Measurements from ENCODE around the gene OR4F15. TPM values are rescaled to one million over a fixed set of nuclear protein-coding genes. Genes with fewer than 3 reads are reported as not detected.
"Not testable (repeated sequence)": the region's sequence is repeated elsewhere in the genome, so short reads cannot be mapped to it uniquely, and the experiment has no call there.

Gene OR4F15
- total RNA-seq (not detected), polyA plus RNA-seq (not detected)
- long read RNA-seq, donor 1 = 0 reads
- long read RNA-seq, donor 2 = 0 reads
- long read RNA-seq, donor 3 = 0 reads
- long read RNA-seq, donor 4 = 0 reads
- long read RNA-seq, donor 5 = 0 reads
- long read RNA-seq, donor 6 = 0 reads
- long read RNA-seq, donor 7 = 0 reads
- long read RNA-seq, donor 8 = 0 reads
- long read RNA-seq, donor 9 = 0 reads
- long read RNA-seq, donor 10 = 0 reads

- peaks cover 0 to 17% (median 0%) of the 10 kb centered on the region in 3 donors for H3K27me3 ChIP-seq
- no peaks in the 10 kb centered on the region for H3K9me3 ChIP-seq
- no peaks in the 10 kb centered on the region for H3K4me1 ChIP-seq
- no peak for DNase-seq
- H3K36me3 ChIP-seq = no peaks in the 10 kb centered on the region
- TF ChIP-seq EP300 (IDR thresholded peaks at IDR 0.05) (no peak), POLR2AphosphoS5 (IDR thresholded peaks at IDR 0.05) (no peak), POLR2A (IDR thresholded peaks at IDR 0.05) (no peak), CTCF (IDR thresholded peaks at IDR 0.05) (no peak)
- intact Hi-C loops (cut with DNase I; ENCODE audit: low total_unique reads) = no loop called here
- no peak within 1 kb of the TSS for H3K4me3 ChIP-seq
- no peak within 1 kb of the TSS for H3K27ac ChIP-seq
These were observed at the start of gene OR4F15 for GRCh38 chr15:101811902-101812301. OR4F15 (plus strand) TSS chr15:101812202; CDS start chr15:101818187, 5,985 bp downstream.

- intact Hi-C loops (cut with DNase I; ENCODE audit: low total_unique reads) = not testable (repeated sequence)
These were observed 47.2 kb upstream of the OR4F15 start for GRCh38 chr15:101764669-101765339.

GRCh38 chr15:101765340-101765671, 46.7 kb upstream of the OR4F15 start:
- H3K4me1 ChIP-seq; H3K27me3 ChIP-seq; H3K36me3 ChIP-seq; H3K27ac ChIP-seq; DNase-seq; H3K9me3 ChIP-seq; H3K4me3 ChIP-seq; intact Hi-C loops (cut with DNase I; ENCODE audit: low total_unique reads): not testable (repeated sequence)
- 85 to 89% (median 88%) methylated on average over 7 of the region's 7 CpGs for WGBS, 5 donors

More at GRCh38 chr15:101764669-101765339, 47.2 kb upstream of the OR4F15 start:
- H3K9me3 ChIP-seq, H3K4me1 ChIP-seq, H3K27me3 ChIP-seq, H3K27ac ChIP-seq, DNase-seq, H3K4me3 ChIP-seq, H3K36me3 ChIP-seq: not testable (repeated sequence)
- 85 to 93% (median 89%) methylated on average over 13 to 22 of the region's 23 CpGs for WGBS, 5 donors

GRCh38 chr15:101765772-101766456, 46.1 kb upstream of the OR4F15 start:
- TF ChIP-seq CTCF (IDR thresholded peaks at IDR 0.05) (no peak), POLR2AphosphoS5 (IDR thresholded peaks at IDR 0.05) (no peak), POLR2A (IDR thresholded peaks at IDR 0.05) (no peak), EP300 (IDR thresholded peaks at IDR 0.05) (no peak)
- intact Hi-C loops (cut with DNase I; ENCODE audit: low total_unique reads) = no loop called here
- H3K4me1 ChIP-seq = no peaks in the 10 kb centered on the region
- H3K27ac ChIP-seq = no peak overlapping the region
- H3K9me3 ChIP-seq = no peaks in the 10 kb centered on the region
- H3K27me3 ChIP-seq = no peaks in the 10 kb centered on the region
- H3K36me3 ChIP-seq = no peaks in the 10 kb centered on the region
- DNase-seq = no peak
- H3K4me3 ChIP-seq = no peak overlapping the region
- 85 to 91% (median 91%) methylated on average over 15 of the region's 15 CpGs for WGBS, 5 donors

- not testable (repeated sequence) for DNase-seq, H3K27ac ChIP-seq
These were observed 44.8 kb upstream of the OR4F15 start for GRCh38 chr15:101767083-101767640.

More at GRCh38 chr15:101767083-101767640, 44.8 kb upstream of the OR4F15 start:
- H3K4me3 ChIP-seq; H3K9me3 ChIP-seq; H3K36me3 ChIP-seq; intact Hi-C loops (cut with DNase I; ENCODE audit: low total_unique reads); H3K27me3 ChIP-seq; H3K4me1 ChIP-seq: not testable (repeated sequence)
- WGBS, 5 donors = 79 to 96% (median 84%) methylated on average over 5 to 8 of the region's 11 CpGs

All from stomach (tissue), 19 donors.